Astrocyte (in vitro differentiated cells and primary cell): Measurements from ENCODE around the gene RFTN1. TPM values are rescaled to one million over a fixed set of nuclear protein-coding genes. Genes with fewer than 3 reads are reported as not detected.
A peak's percentile ranks its signal among the peaks of the same experiment; 100 is the strongest.

ENCODE experiments used
- DNase-seq: peaks from one replicate; pipeline ENCODE4 v3.0.0-alpha.2; 2010; ENCODE audit warnings: low read depth
- FAIRE-seq: peaks from 2 replicates; lab custom pipeline; 2011; peaks lifted over from hg19 to GRCh38; lab: Jason Lieb, UNC
- H2AFZ ChIP-seq: 2 replicates; pipeline ENCODE4 v1.6.0; 2012; ENCODE audit warnings: low read depth, low read length, inconsistent platforms
- H3K27ac ChIP-seq: 2 replicates; pipeline ENCODE4 v1.5.1; 2011; ENCODE audit warnings: low read depth, low read length, inconsistent platforms
- H3K27me3 ChIP-seq: 2 replicates; pipeline ENCODE4 v1.6.0; 2011; ENCODE audit warnings: low read length, inconsistent platforms; ENCODE audit not compliant: insufficient read depth
- H3K36me3 ChIP-seq: 2 replicates; pipeline ENCODE4 v1.5.1; 2011; ENCODE audit warnings: low read length, inconsistent platforms; ENCODE audit not compliant: insufficient read depth
- H3K4me1 ChIP-seq: 2 replicates; pipeline ENCODE4 v1.5.1; 2011; ENCODE audit warnings: low read length, inconsistent platforms; ENCODE audit not compliant: insufficient read depth
- H3K4me2 ChIP-seq: 2 replicates; pipeline ENCODE4 v1.6.0; 2012; ENCODE audit warnings: low read length, inconsistent platforms
- H3K4me3 ChIP-seq: 2 replicates; pipeline ENCODE4 v1.5.1; 2011; ENCODE audit warnings: low read depth, mild to moderate bottlenecking, low read length, inconsistent platforms; ENCODE audit not compliant: insufficient read depth
- H3K79me2 ChIP-seq: 2 replicates; pipeline ENCODE4 v1.6.0; 2012; ENCODE audit warnings: mild to moderate bottlenecking, low read length, inconsistent platforms; ENCODE audit not compliant: insufficient read depth
- H3K9ac ChIP-seq: 2 replicates; pipeline ENCODE4 v1.6.0; 2012; ENCODE audit warnings: mild to moderate bottlenecking, low read length, inconsistent platforms
- H3K9me3 ChIP-seq: 2 replicates; pipeline ENCODE4 v1.5.1; 2012; ENCODE audit warnings: low read depth, mild to moderate bottlenecking, low read length, inconsistent platforms; ENCODE audit not compliant: insufficient read depth
- H4K20me1 ChIP-seq: 2 replicates; pipeline ENCODE4 v1.6.0; 2012; ENCODE audit warnings: low read length, inconsistent platforms; ENCODE audit not compliant: insufficient read depth
- H3K27ac Mint-ChIP-seq: one replicate; pipeline ENCODE4 v1.8.0; 2021; ENCODE audit warnings: mild to moderate bottlenecking, mixed read lengths; ENCODE audit not compliant: unreplicated experiment
- H3K27me3 Mint-ChIP-seq: one replicate; pipeline ENCODE4 v1.8.0; 2021; ENCODE audit warnings: low read depth, mixed read lengths; ENCODE audit not compliant: unreplicated experiment
- H3K36me3 Mint-ChIP-seq: one replicate; pipeline ENCODE4 v1.8.0; 2021; ENCODE audit warnings: low read depth, mixed read lengths; ENCODE audit not compliant: unreplicated experiment
- H3K4me1 Mint-ChIP-seq: one replicate; pipeline ENCODE4 v1.8.0; 2021; ENCODE audit warnings: low read depth, mixed read lengths; ENCODE audit not compliant: unreplicated experiment
- H3K4me3 Mint-ChIP-seq: one replicate; pipeline ENCODE4 v1.8.0; 2021; ENCODE audit warnings: mild to moderate bottlenecking, moderate library complexity, mixed read lengths; ENCODE audit not compliant: unreplicated experiment
- H3K9me3 Mint-ChIP-seq: one replicate; pipeline ENCODE4 v1.8.0; 2021; ENCODE audit warnings: mild to moderate bottlenecking, mixed read lengths; ENCODE audit not compliant: unreplicated experiment
- EZH2 ChIP-seq: IDR thresholded peaks from 2 replicates; pipeline ENCODE4 v1.6.1; 2012; ENCODE audit warnings: mild to moderate bottlenecking, low read length, inconsistent platforms; ENCODE audit not compliant: insufficient read depth
- total RNA-seq: library from RNA; stranded (reverse); gene quantifications from 2 replicates; pipeline ENCODE4 v1.2.1, GENCODE V29; 2021
- TF ChIP-seq, protein P1 (sequence below): IDR thresholded peaks from 2 replicates; pipeline ENCODE4 v1.5.1; 2011; ENCODE audit warnings: low read depth, mild to moderate bottlenecking, inconsistent platforms, low read length, moderate library complexity; ENCODE audit not compliant: insufficient read depth

The RFTN1 gene
- total RNA-seq, 1 donor from 2014 or later, result 49.5 TPM

DNA sequence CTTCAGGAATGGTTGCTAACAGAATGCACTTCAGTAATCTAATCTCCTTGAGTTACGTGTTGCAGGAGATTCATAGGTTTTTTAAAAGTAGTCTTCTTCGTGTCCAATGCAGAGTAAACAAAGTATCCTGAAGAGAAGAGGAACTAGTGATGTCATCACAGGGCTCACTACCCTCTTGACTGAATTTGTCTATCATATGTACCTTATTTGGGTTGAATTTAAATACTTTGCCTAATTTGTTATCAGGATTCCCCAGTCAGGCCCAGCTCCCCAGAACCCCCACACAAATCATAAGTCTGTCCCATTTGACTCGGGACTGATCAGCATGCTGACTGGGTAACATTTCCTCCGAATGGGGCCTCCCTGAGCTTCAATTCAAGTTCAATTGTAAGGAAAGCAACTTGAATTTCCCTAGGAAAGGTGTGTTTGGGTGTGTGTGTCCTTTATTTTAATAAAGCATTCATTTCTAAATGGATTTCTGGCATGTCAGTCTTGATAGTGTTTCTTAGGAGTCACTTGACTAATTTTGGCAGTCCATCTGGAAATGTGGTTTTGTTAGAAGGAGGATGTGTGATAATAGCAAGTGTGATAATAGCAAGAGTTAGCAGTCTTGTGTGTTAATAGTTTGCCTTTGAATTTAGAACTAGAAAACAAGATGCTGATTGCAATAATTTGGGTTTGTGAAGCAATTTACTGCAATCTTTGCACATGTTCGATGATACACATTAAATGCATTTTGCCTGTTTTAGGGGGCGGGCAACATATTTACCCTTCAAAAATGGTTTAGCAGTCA lies 226.6 kb downstream of the RFTN1 start:
- no peak overlapping the region for H3K27ac ChIP-seq
- Mint-ChIP-seq H3K36me3 (no peaks in the 10 kb centered on the region), H3K27ac (no peak overlapping the region), H3K9me3 (no peaks in the 10 kb centered on the region), H3K27me3 (no peaks in the 10 kb centered on the region), H3K4me1 (peaks cover 21% of the 10 kb centered on the region), H3K4me3 (no peak overlapping the region)
- H3K36me3 ChIP-seq, result no peaks in the 10 kb centered on the region
- no peak overlapping the region for H3K4me2 ChIP-seq
- H3K27me3 ChIP-seq, result no peaks in the 10 kb centered on the region
- H3K79me2 ChIP-seq, result no peaks in the 10 kb centered on the region
- no peak overlapping the region for H2AFZ ChIP-seq
- DNase-seq, result no peak
- no peak for FAIRE-seq
- TF ChIP-seq EZH2, result no peak
- TF ChIP-seq, protein P1, sequence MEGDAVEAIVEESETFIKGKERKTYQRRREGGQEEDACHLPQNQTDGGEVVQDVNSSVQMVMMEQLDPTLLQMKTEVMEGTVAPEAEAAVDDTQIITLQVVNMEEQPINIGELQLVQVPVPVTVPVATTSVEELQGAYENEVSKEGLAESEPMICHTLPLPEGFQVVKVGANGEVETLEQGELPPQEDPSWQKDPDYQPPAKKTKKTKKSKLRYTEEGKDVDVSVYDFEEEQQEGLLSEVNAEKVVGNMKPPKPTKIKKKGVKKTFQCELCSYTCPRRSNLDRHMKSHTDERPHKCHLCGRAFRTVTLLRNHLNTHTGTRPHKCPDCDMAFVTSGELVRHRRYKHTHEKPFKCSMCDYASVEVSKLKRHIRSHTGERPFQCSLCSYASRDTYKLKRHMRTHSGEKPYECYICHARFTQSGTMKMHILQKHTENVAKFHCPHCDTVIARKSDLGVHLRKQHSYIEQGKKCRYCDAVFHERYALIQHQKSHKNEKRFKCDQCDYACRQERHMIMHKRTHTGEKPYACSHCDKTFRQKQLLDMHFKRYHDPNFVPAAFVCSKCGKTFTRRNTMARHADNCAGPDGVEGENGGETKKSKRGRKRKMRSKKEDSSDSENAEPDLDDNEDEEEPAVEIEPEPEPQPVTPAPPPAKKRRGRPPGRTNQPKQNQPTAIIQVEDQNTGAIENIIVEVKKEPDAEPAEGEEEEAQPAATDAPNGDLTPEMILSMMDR, result no peak
- no peak overlapping the region for H3K9ac ChIP-seq
- H4K20me1 ChIP-seq, result peaks cover 8% of the 10 kb centered on the region
- H3K9me3 ChIP-seq, result no peaks in the 10 kb centered on the region
- no peaks in the 10 kb centered on the region for H3K4me1 ChIP-seq
- H3K4me3 ChIP-seq, result no peak overlapping the region

DNA sequence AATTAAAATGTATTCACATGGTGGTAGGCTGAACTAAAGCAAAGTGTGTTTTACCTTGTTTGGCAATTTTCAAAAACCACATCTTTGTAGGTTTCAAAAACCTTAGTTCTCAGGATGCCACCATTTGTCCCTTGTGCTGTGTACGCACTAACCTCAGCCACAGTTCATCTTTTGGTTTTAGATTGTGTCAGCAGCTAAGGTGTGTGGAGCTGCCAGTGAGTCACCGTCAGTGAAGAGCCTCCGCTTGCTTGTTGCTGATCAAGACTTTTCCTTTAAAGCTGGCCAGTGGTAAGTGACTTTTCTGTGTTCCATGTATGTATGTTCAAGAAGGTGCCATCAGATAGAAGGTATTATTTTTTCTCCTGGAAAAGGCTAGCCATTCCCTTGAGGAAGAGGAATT lies 227.3 kb downstream of the RFTN1 start:
- Mint-ChIP-seq H3K27ac (peak overlapping the region; percentile 8), H3K4me1 (peaks cover 18% of the 10 kb centered on the region), H3K9me3 (no peaks in the 10 kb centered on the region), H3K27me3 (no peaks in the 10 kb centered on the region), H3K4me3 (no peak overlapping the region), H3K36me3 (no peaks in the 10 kb centered on the region)
- Histone ChIP-seq H3K9me3 (no peaks in the 10 kb centered on the region), H3K36me3 (no peaks in the 10 kb centered on the region), H3K27ac (no peak overlapping the region), H3K9ac (no peak overlapping the region), H3K79me2 (no peaks in the 10 kb centered on the region), H3K27me3 (no peaks in the 10 kb centered on the region), H3K4me3 (no peak overlapping the region), H4K20me1 (peaks cover 8% of the 10 kb centered on the region), H2AFZ (no peak overlapping the region), H3K4me2 (no peak overlapping the region), H3K4me1 (no peaks in the 10 kb centered on the region)
- TF ChIP-seq, protein P1, result no peak
- TF ChIP-seq EZH2, result no peak
- FAIRE-seq (no peak), DNase-seq (no peak)

DNA sequence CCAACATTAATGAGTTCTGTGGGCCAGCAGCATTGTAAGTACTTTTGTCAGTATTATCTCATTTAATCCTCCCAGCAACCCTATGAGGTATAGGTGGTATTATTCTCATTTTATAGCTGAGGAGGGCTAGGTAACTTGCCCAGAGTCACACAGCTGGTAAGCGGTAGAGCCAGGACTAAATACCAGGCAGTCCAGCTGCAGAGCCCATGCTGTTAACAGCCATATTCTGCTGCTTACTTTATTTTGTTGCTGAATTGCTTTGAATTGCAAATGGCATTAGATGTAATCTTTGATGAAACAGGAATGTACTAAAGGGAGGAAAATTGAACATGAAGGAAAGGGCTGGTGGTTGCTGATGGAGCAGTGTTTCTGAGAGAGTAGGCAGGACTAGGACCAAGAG lies 228.9 kb downstream of the RFTN1 start:
- FAIRE-seq, result no peak
- Mint-ChIP-seq H3K27me3 (no peaks in the 10 kb centered on the region), H3K27ac (no peak overlapping the region)

More for the DNA sequence above, 228.9 kb downstream of the RFTN1 start:
- Mint-ChIP-seq H3K36me3 (no peaks in the 10 kb centered on the region), H3K9me3 (no peaks in the 10 kb centered on the region), H3K4me1 (peaks cover 10% of the 10 kb centered on the region), H3K4me3 (no peak overlapping the region)
- no peak for DNase-seq
- no peak overlapping the region for H3K9ac ChIP-seq
- no peak overlapping the region for H3K4me3 ChIP-seq
- no peaks in the 10 kb centered on the region for H3K36me3 ChIP-seq
- no peak overlapping the region for H3K27ac ChIP-seq
- H3K79me2 ChIP-seq, result no peaks in the 10 kb centered on the region
- H3K4me1 ChIP-seq, result no peaks in the 10 kb centered on the region
- H3K27me3 ChIP-seq, result no peaks in the 10 kb centered on the region
- H4K20me1 ChIP-seq, result peaks cover 3% of the 10 kb centered on the region
- H3K9me3 ChIP-seq, result no peaks in the 10 kb centered on the region
- no peak for TF ChIP-seq EZH2
- TF ChIP-seq, protein P1, result no peak
- no peak overlapping the region for H3K4me2 ChIP-seq
- no peak overlapping the region for H2AFZ ChIP-seq
